A549 (cell line): ENCODE measurements around the gene TOP2A. TPM values are rescaled to one million over a fixed set of nuclear protein-coding genes. Genes with fewer than 3 reads are reported as not detected.

Source experiments
- ATAC-seq, 2 experiments: fragments of 200-7000 bp in 1 of 2; fragments of >200 bp in 1 of 2; cut with Nextera tagmentation in 1 of 2; cut with Tn5 transposase in 1 of 2; 3 replicates each; pipeline versions ENCODE4 v1.8.0 to v1.9.1; 2018 to 2020; ENCODE audit warnings: mild to moderate bottlenecking in 1 of 2, moderate library complexity in 1 of 2
- CTCF ChIA-PET: fragments of 300-600 bp; sonication (Branson Sonifier 250); formaldehyde crosslinking; extraction: SDS; loops from one replicate; lab custom pipeline; 2021; ENCODE audit warnings: antibody characterized with exemption, inconsistent platforms; lab: Yijun Ruan, JAX
- POLR2A ChIA-PET: fragments of 350-600 bp; formaldehyde crosslinking; extraction: SDS; loops from one replicate; lab custom pipeline; 2021; ENCODE audit warnings: antibody characterized with exemption, inconsistent platforms; lab: Yijun Ruan, JAX
- DNase-seq, 2 experiments: peaks; one replicate each; pipeline versions ENCODE4 v3.0.0 to v3.0.0-alpha.2; 2011 to 2016; ENCODE audit warnings: low read depth in 1 of 2, low spot score in 1 of 2
- FAIRE-seq: peaks from 2 replicates; lab custom pipeline; 2011; peaks lifted over from hg19 to GRCh38; lab: Jason Lieb, UNC
- H3K27ac ChIP-seq, 2 experiments: fragments of >200 bp; sonication (Bioruptor Twin); formaldehyde crosslinking; 3 replicates each; pipeline ENCODE4 v1.5.1; 2016 to 2017
- H3K4me1 ChIP-seq: fragments of >200 bp; sonication (Bioruptor Twin); formaldehyde crosslinking; 3 replicates; pipeline ENCODE4 v1.6.1; 2016
- H3K4me2 ChIP-seq: fragments of >200 bp; sonication (Bioruptor Twin); formaldehyde crosslinking; 3 replicates; pipeline ENCODE4 v1.6.1; 2016
- H3K4me3 ChIP-seq: fragments of >200 bp; sonication (Bioruptor Twin); formaldehyde crosslinking; 3 replicates; pipeline ENCODE4 v1.5.1; 2016
- H3K9me3 ChIP-seq: fragments of >200 bp; sonication (Bioruptor Twin); formaldehyde crosslinking; 3 replicates; pipeline ENCODE4 v1.6.1; 2016
- BHLHE40 ChIP-seq: IDR thresholded peaks from 2 replicates; pipeline ENCODE4 v1.6.1; 2012; ENCODE audit warnings: low read depth, low read length, inconsistent platforms
- CBX2 ChIP-seq: fragments of 200-600 bp; sonication (generic); IDR thresholded peaks from 2 replicates; pipeline ENCODE4 v1.6.1; 2016; ENCODE audit warnings: low read depth, mild to moderate bottlenecking, borderline replicate concordance
- CBX8 ChIP-seq: fragments of 200-600 bp; sonication (generic); IDR thresholded peaks from 2 replicates; pipeline ENCODE4 v1.6.1; 2016
- CEBPB ChIP-seq, 2 experiments: fragments of >200 bp in 1 of 2; sonication (Bioruptor Twin) in 1 of 2; formaldehyde crosslinking in 1 of 2; IDR thresholded peaks; 2 replicates each; pipeline ENCODE4 v1.6.1; 2012 to 2016
- ESRRA ChIP-seq: fragments of 150-350 bp; IDR thresholded peaks from 2 replicates; pipeline ENCODE4 v1.6.1; 2014; ENCODE audit warnings: mild to moderate bottlenecking, low read length, borderline replicate concordance
- FOSB ChIP-seq: fragments of 250-450 bp; sonication (Bioruptor Pico); IDR thresholded peaks from 2 replicates; pipeline ENCODE4 v1.5.0; 2020; ENCODE audit warnings: mild to moderate bottlenecking, moderate library complexity
- FOSL2 ChIP-seq, 2 experiments: fragments of 450-650 bp in 1 of 2; fragments of >200 bp in 1 of 2; sonication (Bioruptor Twin) in 1 of 2; formaldehyde crosslinking; IDR thresholded peaks; 2 replicates each; pipeline versions ENCODE4 v1.5.0 to v1.6.1; 2016 to 2020; ENCODE audit warnings: mild to moderate bottlenecking in 1 of 2, moderate library complexity in 1 of 2
- GATA3 ChIP-seq: IDR thresholded peaks from 2 replicates; pipeline ENCODE4 v1.6.1; 2012; ENCODE audit warnings: borderline replicate concordance
- HEYL ChIP-seq: fragments of 250-450 bp; sonication (Bioruptor Pico); IDR thresholded peaks from 2 replicates; pipeline ENCODE4 v1.8.0; 2021; ENCODE audit warnings: mild to moderate bottlenecking, moderate library complexity
- HOXA7 ChIP-seq: fragments of 250-450 bp; sonication (Bioruptor Pico); IDR thresholded peaks from 2 replicates; pipeline ENCODE4 v1.5.0; 2020; ENCODE audit warnings: mild to moderate bottlenecking, moderate library complexity
- JUNB ChIP-seq: fragments of >200 bp; sonication (Bioruptor Twin); formaldehyde crosslinking; IDR thresholded peaks from 2 replicates; pipeline ENCODE4 v1.6.1; 2016
- MAZ ChIP-seq: fragments of 150-350 bp; IDR thresholded peaks from 2 replicates; pipeline ENCODE4 v1.6.1; 2014; ENCODE audit warnings: antibody characterized with exemption, low read depth, low read length, borderline replicate concordance
- MYC ChIP-seq: IDR thresholded peaks from 2 replicates; pipeline ENCODE4 v1.6.1; 2012; ENCODE audit warnings: mild to moderate bottlenecking, inconsistent platforms, low read length, improper control_type of control experiment, borderline replicate concordance
- NFE2L2 ChIP-seq: fragments of 150-350 bp; conservative IDR thresholded peaks from 2 replicates; pipeline ENCODE4 v1.6.1; 2014; ENCODE audit warnings: low read length
- NR3C1 ChIP-seq: fragments of >200 bp; sonication (Bioruptor Twin); formaldehyde crosslinking; IDR thresholded peaks from 3 replicates; pipeline ENCODE4 v1.6.1; 2017
- PHF8 ChIP-seq: fragments of 200-600 bp; sonication (generic); IDR thresholded peaks from 2 replicates; pipeline ENCODE4 v1.6.1; 2016; ENCODE audit warnings: low read depth, mild to moderate bottlenecking, antibody characterized with exemption, moderate library complexity, borderline replicate concordance
- RAD21 ChIP-seq, 2 experiments: fragments of >200 bp in 1 of 2; sonication (Bioruptor Twin) in 1 of 2; formaldehyde crosslinking in 1 of 2; IDR thresholded peaks in 1 of 2; conservative IDR thresholded peaks in 1 of 2; 2 replicates in 1 of 2; 3 replicates in 1 of 2; pipeline ENCODE4 v1.6.1; 2012 to 2018; ENCODE audit warnings: inconsistent platforms in 1 of 2
- RARB ChIP-seq: fragments of 250-450 bp; sonication (Bioruptor Pico); IDR thresholded peaks from 2 replicates; pipeline ENCODE4 v1.8.0; 2021; ENCODE audit warnings: mild to moderate bottlenecking, moderate library complexity
- RCOR1 ChIP-seq: fragments of 150-350 bp; IDR thresholded peaks from 2 replicates; pipeline ENCODE4 v1.6.1; 2014; ENCODE audit warnings: antibody characterized with exemption, low read length, low read depth
- RFX5 ChIP-seq: fragments of 450-650 bp; IDR thresholded peaks from 2 replicates; pipeline ENCODE4 v1.7.1; 2014; ENCODE audit warnings: antibody characterized with exemption, mild to moderate bottlenecking, moderate library complexity
- RNF2 ChIP-seq: fragments of 200-600 bp; sonication (generic); IDR thresholded peaks from 2 replicates; pipeline ENCODE4 v1.6.1; 2016; ENCODE audit warnings: low read depth, mild to moderate bottlenecking, antibody characterized with exemption, moderate library complexity, borderline replicate concordance
- SREBF2 ChIP-seq: fragments of 450-650 bp; IDR thresholded peaks from 2 replicates; pipeline ENCODE4 v1.6.1; 2014; ENCODE audit warnings: mild to moderate bottlenecking, moderate library complexity
- TFCP2L1 ChIP-seq: fragments of 250-450 bp; sonication (Bioruptor Pico); IDR thresholded peaks from 2 replicates; pipeline ENCODE4 v1.5.0; 2021; ENCODE audit warnings: mild to moderate bottlenecking
- TP53 ChIP-seq: fragments of 250-450 bp; sonication (Bioruptor Pico); IDR thresholded peaks from 2 replicates; pipeline ENCODE4 v1.5.0; 2021; ENCODE audit warnings: mild to moderate bottlenecking, moderate library complexity
- ZFP36 ChIP-seq: fragments of 450-650 bp; IDR thresholded peaks from 2 replicates; pipeline ENCODE4 v1.6.1; 2014; ENCODE audit warnings: borderline replicate concordance; ENCODE audit not compliant: partially characterized antibody
- ZSCAN20 ChIP-seq: fragments of 250-450 bp; sonication (Bioruptor Pico); IDR thresholded peaks from 2 replicates; pipeline ENCODE4 v1.8.0; 2022; ENCODE audit warnings: mild to moderate bottlenecking, moderate library complexity
- WGBS: methylation state at CpG from one replicate; pipeline ENCODE4 v1.1.6; 2017; ENCODE audit errors: missing lambda C conversion rate; 5-methylcytosine and 5-hydroxymethylcytosine counted together
- polyA plus RNA-seq, 4 experiments: library from polyadenylated mRNA; depleted of rRNA in 3 of 4; stranded (reverse); fragments of >200 nt; fragmentation: RNase III in 1 of 4; extraction: RNeasy Plus Mini Kit Qiagen cat#74134 plus additional on column Dnase treatment in 1 of 4; gene quantifications; 2 replicates in 3 of 4; 3 replicates in 1 of 4; pipeline ENCODE4 v1.2.3, GENCODE V29; 2011 to 2017
- TF ChIP-seq, protein P1 (sequence below): fragments of 450-650 bp; IDR thresholded peaks from 2 replicates; pipeline ENCODE4 v1.6.1; 2014; ENCODE audit warnings: antibody characterized with exemption
- TF ChIP-seq, protein P2 (sequence below): fragments of 150-350 bp; IDR thresholded peaks from 2 replicates; pipeline ENCODE4 v1.6.1; 2014; ENCODE audit warnings: low read depth, mild to moderate bottlenecking, low read length
- TF ChIP-seq, protein P3 (sequence below): IDR thresholded peaks from 2 replicates; pipeline ENCODE4 v1.6.1; 2012
- TF ChIP-seq, protein P4 (sequence below): fragments of 200-600 bp; sonication (generic); IDR thresholded peaks from 2 replicates; pipeline ENCODE4 v1.6.1; 2016; ENCODE audit warnings: antibody characterized with exemption, mild to moderate bottlenecking, moderate library complexity
- TF ChIP-seq, protein P5 (sequence below): fragments of >200 bp; sonication (Bioruptor Twin); formaldehyde crosslinking; IDR thresholded peaks from 2 replicates; pipeline ENCODE4 v1.6.1; 2016
- TF ChIP-seq, protein P6 (sequence below): fragments of >200 bp; sonication (Bioruptor Twin); formaldehyde crosslinking; IDR thresholded peaks from 3 replicates; pipeline ENCODE4 v1.5.1; 2016
- TF ChIP-seq, protein P7 (sequence below): IDR thresholded peaks from 2 replicates; pipeline ENCODE4 v1.6.1; 2012; ENCODE audit warnings: low read depth, borderline replicate concordance

The TOP2A gene
- polyA plus RNA-seq, 2 of the 4 experiments (the other 2 are of a cell fraction): 226 to 416 TPM

DNA sequence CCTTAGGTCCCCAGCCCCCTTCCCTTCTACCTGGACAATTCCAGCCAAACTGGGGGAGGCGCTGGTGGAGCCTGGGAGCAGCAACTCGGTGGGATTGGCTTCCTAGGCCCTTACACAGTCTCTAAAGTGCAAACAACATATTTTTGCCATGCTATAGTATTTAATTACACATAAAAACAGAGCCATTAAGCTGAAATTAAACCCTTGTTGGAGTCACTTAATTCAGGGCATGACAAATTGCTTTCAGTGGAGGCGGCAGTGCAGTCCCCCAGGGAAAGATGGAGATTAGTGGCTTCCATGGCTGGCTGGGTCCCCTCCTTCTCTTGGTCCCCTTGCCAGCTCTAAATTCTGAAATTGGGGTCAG is 42.9 kb upstream of the TOP2A start:
- peaks cover 85% of the 10 kb centered on the region for H3K4me1 ChIP-seq
- no peaks in the 10 kb centered on the region for H3K9me3 ChIP-seq
- ATAC-seq: no peak
- peak; percentile 54 for FAIRE-seq
- H3K4me3 ChIP-seq: no peak overlapping the region
- 66% methylated on average over 3 of the region's 3 CpGs for WGBS
- CTCF ChIA-PET: interaction anchor here (0.8 to 37.5 kb wide), 9 partner anchors 11 to 100 kb away, joined by 3 to 822 read pairs (median 8); partner anchors contain the start of genes IGFBP4 and TOP2A
- peak overlapping the region; percentile 71 to 90 for H3K27ac ChIP-seq
- POLR2A ChIA-PET: interaction anchor here (1.0 to 4.4 kb wide), 11 partner anchors 9 to 100 kb away, joined by 3 to 36 read pairs (median 7); partner anchors contain the start of gene IGFBP4
- H3K4me2 ChIP-seq: peak overlapping the region; percentile 62; the same call in 1 of the 3 replicates
- no peak for DNase-seq
- TF ChIP-seq, protein P1, sequence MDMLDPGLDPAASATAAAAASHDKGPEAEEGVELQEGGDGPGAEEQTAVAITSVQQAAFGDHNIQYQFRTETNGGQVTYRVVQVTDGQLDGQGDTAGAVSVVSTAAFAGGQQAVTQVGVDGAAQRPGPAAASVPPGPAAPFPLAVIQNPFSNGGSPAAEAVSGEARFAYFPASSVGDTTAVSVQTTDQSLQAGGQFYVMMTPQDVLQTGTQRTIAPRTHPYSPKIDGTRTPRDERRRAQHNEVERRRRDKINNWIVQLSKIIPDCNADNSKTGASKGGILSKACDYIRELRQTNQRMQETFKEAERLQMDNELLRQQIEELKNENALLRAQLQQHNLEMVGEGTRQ: no peak
- TF ChIP-seq BHLHE40 (no peak), RARB (peak; percentile 89), RAD21 (conservative IDR thresholded peaks at IDR 0.05 in 1 of 2, IDR thresholded peaks at IDR 0.05 in 1 of 2) (no peak; a peak in 1 of 5 replicates), CEBPB (IDR thresholded peaks at IDR 0.05) (no peak), MYC (no peak), SREBF2 (no peak), RFX5 (no peak), MAZ (no peak), ZSCAN20 (CRISPR knock-in tag) (no peak), CBX2 (no peak), PHF8 (no peak), CBX8 (no peak), NFE2L2 (no peak), TFCP2L1 (CRISPR knock-in tag) (peak; percentile 19; the same call in 1 of the 2 replicates), ZFP36 (no peak), ESRRA (no peak), FOSL2 (IDR thresholded peaks at IDR 0.05) (no peak), FOSL2 (CRISPR knock-in tag; IDR thresholded peaks at IDR 0.05) (no peak), HEYL (CRISPR knock-in tag) (no peak), GATA3 (no peak), FOSB (CRISPR knock-in tag) (0 out of 2 replicates have a peak, but pooled peaks have one; percentile 17), RNF2 (no peak), HOXA7 (CRISPR knock-in tag) (peak; percentile 15; the same call in 1 of the 2 replicates), JUNB (no peak), RCOR1 (no peak), NR3C1 (no peak), TP53 (CRISPR knock-in tag) (0 out of 2 replicates have a peak, but pooled peaks have one; percentile 46)
- TF ChIP-seq, protein P2, sequence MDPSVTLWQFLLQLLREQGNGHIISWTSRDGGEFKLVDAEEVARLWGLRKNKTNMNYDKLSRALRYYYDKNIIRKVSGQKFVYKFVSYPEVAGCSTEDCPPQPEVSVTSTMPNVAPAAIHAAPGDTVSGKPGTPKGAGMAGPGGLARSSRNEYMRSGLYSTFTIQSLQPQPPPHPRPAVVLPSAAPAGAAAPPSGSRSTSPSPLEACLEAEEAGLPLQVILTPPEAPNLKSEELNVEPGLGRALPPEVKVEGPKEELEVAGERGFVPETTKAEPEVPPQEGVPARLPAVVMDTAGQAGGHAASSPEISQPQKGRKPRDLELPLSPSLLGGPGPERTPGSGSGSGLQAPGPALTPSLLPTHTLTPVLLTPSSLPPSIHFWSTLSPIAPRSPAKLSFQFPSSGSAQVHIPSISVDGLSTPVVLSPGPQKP: no peak
- TF ChIP-seq, protein P3, sequence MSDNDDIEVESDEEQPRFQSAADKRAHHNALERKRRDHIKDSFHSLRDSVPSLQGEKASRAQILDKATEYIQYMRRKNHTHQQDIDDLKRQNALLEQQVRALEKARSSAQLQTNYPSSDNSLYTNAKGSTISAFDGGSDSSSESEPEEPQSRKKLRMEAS: no peak; the same call in 1 of the 2 replicates
- TF ChIP-seq, protein P4, sequence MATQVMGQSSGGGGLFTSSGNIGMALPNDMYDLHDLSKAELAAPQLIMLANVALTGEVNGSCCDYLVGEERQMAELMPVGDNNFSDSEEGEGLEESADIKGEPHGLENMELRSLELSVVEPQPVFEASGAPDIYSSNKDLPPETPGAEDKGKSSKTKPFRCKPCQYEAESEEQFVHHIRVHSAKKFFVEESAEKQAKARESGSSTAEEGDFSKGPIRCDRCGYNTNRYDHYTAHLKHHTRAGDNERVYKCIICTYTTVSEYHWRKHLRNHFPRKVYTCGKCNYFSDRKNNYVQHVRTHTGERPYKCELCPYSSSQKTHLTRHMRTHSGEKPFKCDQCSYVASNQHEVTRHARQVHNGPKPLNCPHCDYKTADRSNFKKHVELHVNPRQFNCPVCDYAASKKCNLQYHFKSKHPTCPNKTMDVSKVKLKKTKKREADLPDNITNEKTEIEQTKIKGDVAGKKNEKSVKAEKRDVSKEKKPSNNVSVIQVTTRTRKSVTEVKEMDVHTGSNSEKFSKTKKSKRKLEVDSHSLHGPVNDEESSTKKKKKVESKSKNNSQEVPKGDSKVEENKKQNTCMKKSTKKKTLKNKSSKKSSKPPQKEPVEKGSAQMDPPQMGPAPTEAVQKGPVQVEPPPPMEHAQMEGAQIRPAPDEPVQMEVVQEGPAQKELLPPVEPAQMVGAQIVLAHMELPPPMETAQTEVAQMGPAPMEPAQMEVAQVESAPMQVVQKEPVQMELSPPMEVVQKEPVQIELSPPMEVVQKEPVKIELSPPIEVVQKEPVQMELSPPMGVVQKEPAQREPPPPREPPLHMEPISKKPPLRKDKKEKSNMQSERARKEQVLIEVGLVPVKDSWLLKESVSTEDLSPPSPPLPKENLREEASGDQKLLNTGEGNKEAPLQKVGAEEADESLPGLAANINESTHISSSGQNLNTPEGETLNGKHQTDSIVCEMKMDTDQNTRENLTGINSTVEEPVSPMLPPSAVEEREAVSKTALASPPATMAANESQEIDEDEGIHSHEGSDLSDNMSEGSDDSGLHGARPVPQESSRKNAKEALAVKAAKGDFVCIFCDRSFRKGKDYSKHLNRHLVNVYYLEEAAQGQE: no peak
- TF ChIP-seq, protein P5, sequence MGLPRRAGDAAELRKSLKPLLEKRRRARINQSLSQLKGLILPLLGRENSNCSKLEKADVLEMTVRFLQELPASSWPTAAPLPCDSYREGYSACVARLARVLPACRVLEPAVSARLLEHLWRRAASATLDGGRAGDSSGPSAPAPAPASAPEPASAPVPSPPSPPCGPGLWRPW: no peak
- TF ChIP-seq, protein P6, sequence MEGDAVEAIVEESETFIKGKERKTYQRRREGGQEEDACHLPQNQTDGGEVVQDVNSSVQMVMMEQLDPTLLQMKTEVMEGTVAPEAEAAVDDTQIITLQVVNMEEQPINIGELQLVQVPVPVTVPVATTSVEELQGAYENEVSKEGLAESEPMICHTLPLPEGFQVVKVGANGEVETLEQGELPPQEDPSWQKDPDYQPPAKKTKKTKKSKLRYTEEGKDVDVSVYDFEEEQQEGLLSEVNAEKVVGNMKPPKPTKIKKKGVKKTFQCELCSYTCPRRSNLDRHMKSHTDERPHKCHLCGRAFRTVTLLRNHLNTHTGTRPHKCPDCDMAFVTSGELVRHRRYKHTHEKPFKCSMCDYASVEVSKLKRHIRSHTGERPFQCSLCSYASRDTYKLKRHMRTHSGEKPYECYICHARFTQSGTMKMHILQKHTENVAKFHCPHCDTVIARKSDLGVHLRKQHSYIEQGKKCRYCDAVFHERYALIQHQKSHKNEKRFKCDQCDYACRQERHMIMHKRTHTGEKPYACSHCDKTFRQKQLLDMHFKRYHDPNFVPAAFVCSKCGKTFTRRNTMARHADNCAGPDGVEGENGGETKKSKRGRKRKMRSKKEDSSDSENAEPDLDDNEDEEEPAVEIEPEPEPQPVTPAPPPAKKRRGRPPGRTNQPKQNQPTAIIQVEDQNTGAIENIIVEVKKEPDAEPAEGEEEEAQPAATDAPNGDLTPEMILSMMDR: no peak
- TF ChIP-seq, protein P7, sequence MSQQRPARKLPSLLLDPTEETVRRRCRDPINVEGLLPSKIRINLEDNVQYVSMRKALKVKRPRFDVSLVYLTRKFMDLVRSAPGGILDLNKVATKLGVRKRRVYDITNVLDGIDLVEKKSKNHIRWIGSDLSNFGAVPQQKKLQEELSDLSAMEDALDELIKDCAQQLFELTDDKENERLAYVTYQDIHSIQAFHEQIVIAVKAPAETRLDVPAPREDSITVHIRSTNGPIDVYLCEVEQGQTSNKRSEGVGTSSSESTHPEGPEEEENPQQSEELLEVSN: no peak
